NCI-H82 treated with DMSO at 0.1 percent for 48 hours (cell line): ENCODE results near the gene SMPX.
"Not testable (repeated sequence)": the region's sequence is repeated elsewhere in the genome, so short reads cannot be mapped to it uniquely, and the experiment has no call there.

Source experiments
- DNase-seq: peaks from one replicate; lab custom pipeline; 2025; ENCODE audit not compliant: unreplicated experiment; lab: John Stamatoyannopoulos, UW

Gene SMPX

GRCh38 chrX:21757960-21758359 is at the start of gene SMPX:
Gene SMPX (minus strand): TSS chrX:21758116. CDS start chrX:21754290, 3,826 bp downstream.
- no peak for DNase-seq

- no peak for DNase-seq
These were observed 48.8 kb upstream of the SMPX start for GRCh38 chrX:21806691-21807090.

GRCh38 chrX:21802839-21803238 is 44.9 kb upstream of the SMPX start:
- no peak for DNase-seq

- peak; percentile 35 for DNase-seq
These were observed 44.2 kb upstream of the SMPX start for GRCh38 chrX:21802054-21802670.

- peak; percentile 25 for DNase-seq
These were observed 42.4 kb upstream of the SMPX start for GRCh38 chrX:21800344-21800770.

- DNase-seq = no peak
These were observed 41.9 kb upstream of the SMPX start for GRCh38 chrX:21799767-21800166.

- DNase-seq = no peak
These were observed 40.8 kb upstream of the SMPX start for GRCh38 chrX:21798677-21799219.

GRCh38 chrX:21781976-21782375 is 24.1 kb upstream of the SMPX start:
- no peak for DNase-seq

GRCh38 chrX:21781525-21781924 is 23.6 kb upstream of the SMPX start:
- DNase-seq = no peak

GRCh38 chrX:21779095-21779494 is 21.2 kb upstream of the SMPX start:
- DNase-seq = no peak

GRCh38 chrX:21778236-21778635 is 20.3 kb upstream of the SMPX start:
- DNase-seq = no peak

- not testable (repeated sequence) for DNase-seq
These were observed 17.2 kb upstream of the SMPX start for GRCh38 chrX:21775128-21775527.

GRCh38 chrX:21773036-21773435 is 15.1 kb upstream of the SMPX start:
- DNase-seq = not testable (repeated sequence)

GRCh38 chrX:21770631-21771321 is 12.9 kb upstream of the SMPX start:
- DNase-seq = no peak

GRCh38 chrX:21766101-21766500 is 8.2 kb upstream of the SMPX start:
- DNase-seq = no peak

- no peak for DNase-seq
These were observed 6.1 kb upstream of the SMPX start for GRCh38 chrX:21764008-21764407.

GRCh38 chrX:21758488-21758887 is 572 bp upstream of the SMPX start:
- DNase-seq = no peak

GRCh38 chrX:21756785-21757529 is 959 bp downstream of the SMPX start:
- DNase-seq = no peak

- DNase-seq = peak; percentile 37
These were observed 8.0 kb downstream of the SMPX start for GRCh38 chrX:21749924-21750323.

- DNase-seq = no peak
These were observed 9.7 kb downstream of the SMPX start for GRCh38 chrX:21748235-21748634.

GRCh38 chrX:21747558-21747957 is 10.4 kb downstream of the SMPX start:
- DNase-seq = no peak

GRCh38 chrX:21745756-21746155 is 12.2 kb downstream of the SMPX start:
- no peak for DNase-seq
